GM21447 (cell line): ENCODE results near the gene TNFAIP8L1.

Experiments
- ATAC-seq: cut with Tn5 transposase; IDR thresholded peaks from one replicate; pipeline ENCODE4 v1.9.1; 2021; ENCODE audit not compliant: unreplicated experiment

Gene TNFAIP8L1

DNA sequence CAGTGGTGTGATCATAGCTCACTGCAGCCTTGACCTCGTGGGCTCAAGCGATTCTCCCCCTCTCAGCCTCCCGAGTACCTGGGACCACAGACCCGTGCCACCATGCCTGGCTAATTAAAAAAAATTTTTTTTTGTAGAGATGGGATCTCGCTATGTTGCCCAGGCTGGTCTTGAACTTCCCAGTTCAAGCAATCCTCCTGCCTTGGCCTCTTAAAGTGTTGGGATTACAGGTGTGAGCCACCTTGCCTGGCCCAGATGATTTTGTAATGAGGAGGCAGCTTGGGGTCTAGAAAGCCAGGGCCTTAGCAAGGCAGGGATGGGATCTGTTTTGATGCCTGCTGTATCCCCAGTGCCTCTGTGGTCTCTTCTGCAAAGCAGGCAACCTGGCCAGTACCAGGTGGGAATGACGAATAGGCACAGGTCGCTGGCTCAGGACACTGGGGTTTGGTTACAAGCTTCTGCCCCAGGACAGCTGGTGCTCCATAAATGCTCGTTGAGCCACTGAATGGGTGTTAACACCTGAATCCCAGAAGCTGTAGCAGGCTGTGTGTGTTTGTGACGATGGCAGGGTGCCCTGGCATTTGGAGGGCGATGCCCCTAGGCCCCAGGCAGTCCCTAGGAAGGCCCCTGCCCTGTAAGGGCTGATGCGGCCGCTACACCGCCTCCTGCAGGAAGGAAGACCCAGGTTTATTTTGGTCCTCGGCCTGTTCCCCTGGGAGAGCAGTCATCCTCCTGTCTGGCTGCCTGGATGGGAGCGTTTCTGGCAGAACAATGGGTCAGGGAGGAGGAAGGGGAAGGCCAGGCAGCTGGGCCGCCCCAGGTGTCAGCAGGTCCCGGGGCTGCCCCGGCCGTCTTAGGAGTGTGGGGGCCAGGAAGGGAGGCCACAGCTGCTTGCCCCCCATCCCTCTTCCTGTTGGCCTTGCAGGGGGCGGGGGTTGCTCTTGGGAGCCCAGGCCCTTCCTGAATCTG lies 8.6 kb downstream of the TNFAIP8L1 start:
- no peak for ATAC-seq

- ATAC-seq: no peak
Observed at GRCh38 chr19:4649392-4650047, 10.2 kb downstream of the TNFAIP8L1 start.

GRCh38 chr19:4650159-4650558 lies 10.8 kb downstream of the TNFAIP8L1 start:
- no peak for ATAC-seq

GRCh38 chr19:4652075-4652474 lies 12.8 kb downstream of the TNFAIP8L1 start:
- ATAC-seq: no peak

- no peak for ATAC-seq
Observed at GRCh38 chr19:4653793-4654436, 14.6 kb downstream of the TNFAIP8L1 start.

DNA sequence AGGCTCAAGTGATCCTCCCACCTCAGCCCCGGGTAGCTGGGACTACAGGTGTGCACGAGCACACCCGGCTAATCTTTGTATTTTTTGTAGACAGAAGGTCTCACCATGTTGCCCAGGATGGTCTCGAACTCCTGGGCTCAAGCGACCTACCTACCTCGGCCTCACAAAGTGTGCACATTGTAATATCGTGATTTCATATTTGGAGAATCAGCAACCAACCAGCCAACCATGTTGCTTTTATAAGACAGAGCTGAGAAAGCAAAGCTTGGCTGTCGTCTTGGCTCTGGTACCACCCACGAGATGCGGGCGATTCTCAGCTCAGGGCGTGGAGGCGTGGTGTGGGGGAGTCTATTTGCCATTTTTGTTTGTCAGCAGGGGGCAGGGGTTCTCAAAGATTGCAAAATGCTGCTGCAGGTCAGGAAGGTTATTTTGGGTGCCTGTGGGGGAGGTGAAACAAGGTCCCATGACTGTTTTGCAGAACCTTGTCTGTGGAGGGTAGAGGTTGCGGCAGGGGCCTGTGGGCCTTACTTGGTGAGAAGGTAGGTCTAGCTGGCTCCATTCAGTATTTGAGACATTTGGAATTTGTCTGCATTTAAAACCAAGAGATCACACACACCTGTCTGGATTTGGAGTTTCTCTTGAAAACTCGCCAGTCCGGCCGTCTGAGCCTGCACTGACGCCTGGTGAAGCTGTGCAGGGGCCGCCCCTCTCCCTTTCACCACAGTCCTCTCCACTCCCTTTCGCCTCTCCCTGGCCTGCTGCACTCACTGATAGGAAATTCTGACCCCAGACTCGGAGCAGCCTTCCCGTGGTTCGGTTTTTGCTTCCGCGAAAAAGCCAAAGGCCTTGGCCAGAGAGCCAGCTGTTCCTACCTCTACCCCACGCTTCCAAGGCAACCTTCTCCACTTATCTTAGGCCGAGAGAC lies 15.4 kb downstream of the TNFAIP8L1 start:
- no peak for ATAC-seq

GRCh38 chr19:4656102-4656501 lies 16.8 kb downstream of the TNFAIP8L1 start:
- ATAC-seq: no peak

GRCh38 chr19:4657262-4657661 lies 17.9 kb downstream of the TNFAIP8L1 start:
- no peak for ATAC-seq

DNA sequence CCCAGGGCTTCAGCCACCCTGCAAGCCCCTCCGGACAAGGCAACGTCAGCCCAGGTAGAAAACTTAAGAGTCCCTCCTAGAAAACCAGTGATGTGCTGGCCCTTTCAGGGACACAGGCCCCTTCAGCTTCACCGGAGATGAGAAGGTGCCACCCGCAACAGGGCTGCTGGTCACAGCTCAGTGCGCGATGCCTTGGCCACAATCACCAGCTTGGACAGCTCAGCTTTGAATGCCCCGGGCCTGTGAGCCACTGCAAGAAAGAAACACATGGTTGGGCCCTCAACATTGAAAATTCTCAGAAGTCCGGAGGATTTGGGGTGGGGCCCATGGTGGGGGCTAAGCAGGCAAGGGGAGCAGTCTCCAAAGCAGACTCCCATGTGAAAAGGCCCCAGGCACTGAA lies 18.5 kb downstream of the TNFAIP8L1 start:
- no peak for ATAC-seq

GRCh38 chr19:4660181-4660791 lies 21.0 kb downstream of the TNFAIP8L1 start:
- no peak for ATAC-seq

- ATAC-seq: no peak
Observed at GRCh38 chr19:4660993-4661392, 21.7 kb downstream of the TNFAIP8L1 start.

DNA sequence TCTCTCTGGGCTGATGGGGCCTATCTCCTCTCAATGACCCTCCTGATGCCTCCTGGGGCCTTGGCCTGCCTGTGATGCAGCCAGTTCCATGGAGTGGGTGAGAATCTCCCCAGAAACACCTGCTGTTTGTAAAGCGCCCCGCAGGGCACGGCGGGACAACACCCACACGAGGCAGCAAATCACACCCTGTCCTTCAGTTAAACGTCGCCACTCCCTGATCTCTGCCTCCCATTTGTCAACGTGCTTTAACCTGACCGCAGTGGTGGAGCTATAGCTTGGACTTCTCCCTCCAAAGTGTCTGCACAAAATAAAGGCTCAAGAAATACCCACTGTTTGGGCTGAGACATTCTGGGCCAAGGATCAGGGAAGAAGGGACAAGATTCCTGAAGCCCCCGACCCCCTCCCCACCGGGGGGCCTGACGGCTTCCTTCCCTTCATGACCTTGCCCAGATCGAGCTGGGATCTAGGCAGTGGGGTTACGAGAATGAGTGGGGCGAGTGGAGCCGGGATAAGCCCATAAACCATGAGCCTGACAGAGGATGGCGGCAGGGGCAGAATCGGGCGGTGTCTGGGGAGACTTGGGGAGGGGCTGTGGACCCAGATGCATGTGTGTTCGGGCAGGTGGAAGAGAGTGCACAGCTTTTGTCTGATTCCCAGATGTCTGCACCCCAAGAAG lies 22.8 kb downstream of the TNFAIP8L1 start:
- no peak for ATAC-seq

GRCh38 chr19:4662812-4663211 lies 23.5 kb downstream of the TNFAIP8L1 start:
- ATAC-seq: no peak

DNA sequence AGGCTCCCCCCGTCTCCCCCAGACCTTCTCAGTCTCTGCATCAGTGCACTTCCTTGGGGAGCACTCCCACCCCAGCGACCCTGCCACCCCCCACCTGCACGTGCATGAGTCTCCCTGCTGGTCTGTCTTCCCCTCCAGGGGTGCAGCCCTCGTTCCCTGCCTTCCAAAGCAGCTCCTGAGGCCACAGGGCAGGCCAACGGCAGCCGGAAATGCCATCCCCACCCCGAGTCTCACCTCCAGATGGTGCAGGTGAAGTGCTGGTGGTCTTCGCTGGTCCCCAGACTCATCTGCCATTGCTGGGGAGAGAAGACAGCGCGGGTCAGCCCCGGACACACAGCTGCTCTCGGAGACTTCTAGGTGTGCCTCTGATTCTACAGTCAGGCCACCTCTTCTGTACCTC lies 25.3 kb downstream of the TNFAIP8L1 start:
- ATAC-seq: no peak

DNA sequence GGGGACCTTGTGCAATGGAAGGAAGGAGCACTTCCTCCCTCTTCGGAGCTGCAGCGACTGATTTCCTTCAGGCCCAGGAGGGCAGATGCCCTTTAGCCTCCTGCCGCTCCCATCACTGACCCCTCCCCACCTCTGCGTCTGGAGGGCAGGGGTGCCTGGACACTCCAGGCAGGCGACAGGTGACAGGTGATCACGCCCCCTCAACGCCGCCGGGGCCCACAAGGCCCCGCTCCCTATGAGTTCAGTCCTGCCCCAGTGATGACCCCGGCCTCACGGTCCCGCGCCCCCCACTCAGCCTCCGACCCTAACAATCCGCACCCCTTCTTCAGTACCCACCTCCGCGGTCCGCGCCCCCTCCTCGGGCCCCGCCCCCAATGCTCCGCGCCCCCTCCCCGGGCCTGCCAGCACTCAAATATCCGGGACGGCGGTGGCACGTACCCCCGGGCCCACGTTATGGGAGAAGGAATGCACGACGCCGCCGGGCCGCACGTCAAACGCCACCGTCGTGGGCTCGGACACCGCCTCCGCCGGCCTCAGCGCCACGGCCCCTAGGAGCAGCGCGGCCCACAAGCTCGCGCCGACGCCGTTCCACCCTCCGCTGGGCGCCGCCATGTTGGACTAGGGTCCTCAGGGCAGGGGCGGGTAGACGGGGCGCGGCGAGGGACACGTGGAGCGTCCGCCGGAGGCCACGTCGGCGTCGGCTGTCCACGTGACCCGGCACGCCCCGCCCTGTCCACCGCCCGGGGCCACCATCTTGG lies 30.6 kb downstream of the TNFAIP8L1 start, which contains the start of gene MYDGF:
Gene MYDGF (minus strand): TSS at position 620 of the 758 bp plus-strand sequence. CDS start 8 bp downstream, at position 612.
- peak; percentile 72 for ATAC-seq

GRCh38 chr19:4671185-4671851 lies 32.0 kb downstream of the TNFAIP8L1 start:
- ATAC-seq: no peak

- ATAC-seq: no peak
Observed at GRCh38 chr19:4673216-4673615, 33.9 kb downstream of the TNFAIP8L1 start.

- ATAC-seq: no peak
Observed at GRCh38 chr19:4673726-4674125, 34.4 kb downstream of the TNFAIP8L1 start.
